Ishikawa (cell line): ENCODE data around the gene VPS51.
A peak's percentile ranks its signal among the peaks of the same experiment; 100 is the strongest.

Experiments
- CEBPB ChIP-seq: IDR thresholded peaks from 2 replicates; pipeline ENCODE4 v1.6.1; 2012
- CREB1 ChIP-seq: IDR thresholded peaks from 2 replicates; pipeline ENCODE4 v1.6.1; 2012; ENCODE audit warnings: low read depth
- EGR1 ChIP-seq: IDR thresholded peaks from 2 replicates; pipeline ENCODE4 v1.6.1; 2012
- EP300 ChIP-seq: IDR thresholded peaks from 2 replicates; pipeline ENCODE4 v1.6.1; 2012; ENCODE audit warnings: borderline replicate concordance
- FOXM1 ChIP-seq: IDR thresholded peaks from 2 replicates; pipeline ENCODE4 v1.6.1; 2012; ENCODE audit warnings: low read depth, borderline replicate concordance
- NFIC ChIP-seq: IDR thresholded peaks from 2 replicates; pipeline ENCODE4 v1.6.1; 2012
- RAD21 ChIP-seq: IDR thresholded peaks from 2 replicates; pipeline ENCODE4 v1.6.1; 2012; ENCODE audit warnings: low read depth
- TAF1 ChIP-seq: IDR thresholded peaks from 2 replicates; pipeline ENCODE4 v1.6.1; 2012; ENCODE audit warnings: low read depth, mild to moderate bottlenecking
- TCF12 ChIP-seq: IDR thresholded peaks from 2 replicates; pipeline ENCODE4 v1.6.1; 2012; ENCODE audit warnings: low read depth
- TEAD4 ChIP-seq: IDR thresholded peaks from 2 replicates; pipeline ENCODE4 v1.6.1; 2012
- YY1 ChIP-seq: IDR thresholded peaks from 2 replicates; pipeline ENCODE4 v1.6.1; 2012; ENCODE audit warnings: low read depth
- ZBTB7A ChIP-seq: IDR thresholded peaks from 2 replicates; pipeline ENCODE4 v1.6.1; 2012; ENCODE audit warnings: low read depth
- TF ChIP-seq, protein P1 (sequence below): IDR thresholded peaks from 2 replicates; pipeline ENCODE4 v1.6.1; 2012
- TF ChIP-seq, protein P2 (sequence below): IDR thresholded peaks from 2 replicates; pipeline ENCODE4 v1.6.1; 2012
- TF ChIP-seq, protein P3 (sequence below): IDR thresholded peaks from 2 replicates; pipeline ENCODE4 v1.6.1; 2012; ENCODE audit warnings: low read depth, mild to moderate bottlenecking

VPS51 gene

DNA sequence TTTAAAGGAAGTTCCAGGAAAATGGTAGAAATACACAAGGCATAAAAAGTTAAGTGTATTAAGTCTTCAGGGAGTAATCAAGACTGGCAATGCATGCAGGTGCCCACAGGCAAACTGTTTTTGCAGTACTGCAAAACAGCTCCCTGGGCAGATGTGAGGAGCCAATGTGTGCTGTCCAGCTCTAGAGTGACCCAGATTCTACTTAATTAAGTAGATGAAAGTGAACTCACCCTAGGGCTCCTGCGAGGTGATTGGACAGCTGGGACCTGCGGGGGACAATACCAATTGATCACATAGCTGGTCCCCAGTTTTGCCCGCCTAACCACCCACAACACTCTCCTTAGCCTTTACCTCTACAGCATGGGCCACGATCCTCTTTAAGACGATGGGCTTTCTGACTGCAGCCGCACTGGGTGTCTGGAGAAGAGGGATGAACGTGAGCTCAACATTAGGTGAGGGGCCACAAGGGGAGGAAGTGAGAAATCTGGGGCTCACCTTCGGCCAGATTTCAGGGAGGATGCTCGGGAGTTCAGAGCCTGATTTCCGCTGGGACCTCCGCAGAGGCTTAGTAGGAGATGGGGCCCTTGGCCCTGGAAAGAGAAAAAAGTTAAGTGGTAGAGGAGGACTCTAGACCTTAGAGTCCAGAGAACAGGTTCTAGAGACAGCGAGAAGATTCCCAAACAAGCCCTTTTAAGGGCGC lies 12.7 kb upstream of the VPS51 start:
- no peak for TF ChIP-seq EP300
- no peak for TF ChIP-seq ZBTB7A
- no peak for TF ChIP-seq CEBPB
- no peak for TF ChIP-seq NFIC
- TF ChIP-seq TEAD4: no peak
- no peak for TF ChIP-seq RAD21
- no peak for TF ChIP-seq FOXM1
- no peak for TF ChIP-seq CREB1
- TF ChIP-seq, protein P1, sequence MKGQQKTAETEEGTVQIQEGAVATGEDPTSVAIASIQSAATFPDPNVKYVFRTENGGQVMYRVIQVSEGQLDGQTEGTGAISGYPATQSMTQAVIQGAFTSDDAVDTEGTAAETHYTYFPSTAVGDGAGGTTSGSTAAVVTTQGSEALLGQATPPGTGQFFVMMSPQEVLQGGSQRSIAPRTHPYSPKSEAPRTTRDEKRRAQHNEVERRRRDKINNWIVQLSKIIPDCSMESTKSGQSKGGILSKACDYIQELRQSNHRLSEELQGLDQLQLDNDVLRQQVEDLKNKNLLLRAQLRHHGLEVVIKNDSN: no peak
- no peak for TF ChIP-seq YY1
- TF ChIP-seq TCF12: no peak

DNA sequence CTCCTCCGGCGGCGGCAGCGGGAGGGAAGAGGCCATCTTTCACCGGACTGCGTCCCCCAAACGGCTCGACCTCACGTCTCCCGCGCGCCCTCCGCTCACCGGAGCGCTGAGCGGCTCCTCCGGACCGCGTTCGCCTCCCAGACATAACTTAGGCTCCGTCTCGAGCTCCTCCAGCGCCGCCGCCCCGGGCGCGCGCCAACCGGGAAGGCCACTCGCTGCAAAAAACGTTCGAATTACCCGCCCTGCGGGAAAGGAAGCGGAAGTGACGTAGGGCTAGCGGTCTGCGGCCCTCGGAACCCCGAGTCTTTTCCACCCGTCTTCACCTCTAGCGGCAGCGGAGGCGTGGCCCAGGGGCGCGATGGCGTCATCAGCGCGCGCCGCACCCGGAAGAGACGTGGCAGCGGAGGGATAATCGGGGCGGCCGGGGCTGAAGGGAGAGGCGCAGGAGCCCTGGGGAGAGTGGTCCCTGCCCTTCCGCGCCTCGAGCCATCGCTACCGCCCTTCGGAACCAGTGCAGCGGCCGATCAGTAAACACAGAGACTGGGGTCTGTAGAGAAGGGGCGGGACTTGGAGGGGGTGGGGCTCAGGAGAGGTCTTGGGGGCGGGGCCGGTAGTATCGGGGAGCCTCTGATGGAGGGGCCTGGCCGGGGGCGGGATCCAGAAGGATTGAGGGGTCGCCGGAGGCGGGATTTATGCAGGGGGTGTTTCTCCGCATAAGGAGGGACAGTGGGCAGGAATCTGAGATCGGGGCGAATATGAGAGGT lies 12.0 kb upstream of the VPS51 start, which contains the start of the genes CDCA5 and ZFPL1:
TSS of gene CDCA5 (minus strand) at position 207 of the 764 bp plus-strand sequence. CDS start at position 145, 62 bp downstream.
TSS of gene ZFPL1 (plus strand) at position 389 of the 764 bp plus-strand sequence. CDS start 477 bp downstream, outside the sequence.
- TF ChIP-seq CEBPB (no peak), TCF12 (peak; percentile 72), CREB1 (peak; percentile 98), TAF1 (peak; percentile 78), NFIC (peak; percentile 37; the same call in 1 of the 2 replicates), TEAD4 (0 out of 2 replicates have a peak, but pooled peaks have one; percentile 18), RAD21 (no peak), EP300 (peak; percentile 62), YY1 (peak; percentile 64; the same call in 1 of the 2 replicates), ZBTB7A (peak; percentile 63; the same call in 1 of the 2 replicates), EGR1 (no peak), FOXM1 (peak; percentile 69; the same call in 1 of the 2 replicates)
- TF ChIP-seq, protein P2, sequence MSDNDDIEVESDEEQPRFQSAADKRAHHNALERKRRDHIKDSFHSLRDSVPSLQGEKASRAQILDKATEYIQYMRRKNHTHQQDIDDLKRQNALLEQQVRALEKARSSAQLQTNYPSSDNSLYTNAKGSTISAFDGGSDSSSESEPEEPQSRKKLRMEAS: peak; percentile 79
- TF ChIP-seq, protein P1: peak; percentile 37; the same call in 1 of the 2 replicates
- TF ChIP-seq, protein P3, sequence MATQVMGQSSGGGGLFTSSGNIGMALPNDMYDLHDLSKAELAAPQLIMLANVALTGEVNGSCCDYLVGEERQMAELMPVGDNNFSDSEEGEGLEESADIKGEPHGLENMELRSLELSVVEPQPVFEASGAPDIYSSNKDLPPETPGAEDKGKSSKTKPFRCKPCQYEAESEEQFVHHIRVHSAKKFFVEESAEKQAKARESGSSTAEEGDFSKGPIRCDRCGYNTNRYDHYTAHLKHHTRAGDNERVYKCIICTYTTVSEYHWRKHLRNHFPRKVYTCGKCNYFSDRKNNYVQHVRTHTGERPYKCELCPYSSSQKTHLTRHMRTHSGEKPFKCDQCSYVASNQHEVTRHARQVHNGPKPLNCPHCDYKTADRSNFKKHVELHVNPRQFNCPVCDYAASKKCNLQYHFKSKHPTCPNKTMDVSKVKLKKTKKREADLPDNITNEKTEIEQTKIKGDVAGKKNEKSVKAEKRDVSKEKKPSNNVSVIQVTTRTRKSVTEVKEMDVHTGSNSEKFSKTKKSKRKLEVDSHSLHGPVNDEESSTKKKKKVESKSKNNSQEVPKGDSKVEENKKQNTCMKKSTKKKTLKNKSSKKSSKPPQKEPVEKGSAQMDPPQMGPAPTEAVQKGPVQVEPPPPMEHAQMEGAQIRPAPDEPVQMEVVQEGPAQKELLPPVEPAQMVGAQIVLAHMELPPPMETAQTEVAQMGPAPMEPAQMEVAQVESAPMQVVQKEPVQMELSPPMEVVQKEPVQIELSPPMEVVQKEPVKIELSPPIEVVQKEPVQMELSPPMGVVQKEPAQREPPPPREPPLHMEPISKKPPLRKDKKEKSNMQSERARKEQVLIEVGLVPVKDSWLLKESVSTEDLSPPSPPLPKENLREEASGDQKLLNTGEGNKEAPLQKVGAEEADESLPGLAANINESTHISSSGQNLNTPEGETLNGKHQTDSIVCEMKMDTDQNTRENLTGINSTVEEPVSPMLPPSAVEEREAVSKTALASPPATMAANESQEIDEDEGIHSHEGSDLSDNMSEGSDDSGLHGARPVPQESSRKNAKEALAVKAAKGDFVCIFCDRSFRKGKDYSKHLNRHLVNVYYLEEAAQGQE: 0 out of 2 replicates have a peak, but pooled peaks have one; percentile 19

GRCh38 chr11:65084598-65085375 lies 11.2 kb upstream of the VPS51 start:
- TF ChIP-seq TAF1 (no peak), TEAD4 (no peak), EGR1 (no peak), RAD21 (no peak), YY1 (no peak), CEBPB (no peak), CREB1 (no peak), ZBTB7A (no peak), TCF12 (no peak), EP300 (no peak), FOXM1 (no peak), NFIC (no peak)
- TF ChIP-seq, protein P1: no peak
- TF ChIP-seq, protein P2: no peak
- TF ChIP-seq, protein P3: no peak

DNA sequence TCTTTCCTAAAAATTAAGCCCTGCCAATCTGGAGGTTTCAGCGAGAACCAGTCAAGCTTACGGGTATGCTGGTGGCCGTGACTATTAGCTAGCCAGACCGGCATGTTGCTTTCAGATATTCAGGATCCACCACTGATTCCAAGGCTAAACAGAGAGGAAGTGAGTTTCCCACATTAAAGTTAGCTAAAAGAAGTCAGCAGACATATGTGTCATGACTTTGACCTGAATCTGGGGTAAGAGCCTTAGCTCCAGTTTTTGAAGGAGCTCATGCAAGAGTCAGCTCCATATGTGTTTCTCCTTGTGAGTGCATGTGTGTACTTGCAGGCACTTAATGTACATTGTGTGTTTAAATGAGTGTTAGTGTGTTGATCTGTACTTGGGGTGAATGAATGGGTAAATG lies 10.6 kb upstream of the VPS51 start:
- TF ChIP-seq TAF1 (no peak), TCF12 (no peak), YY1 (no peak), ZBTB7A (no peak), EGR1 (no peak), CREB1 (no peak), NFIC (no peak)
- TF ChIP-seq, protein P3: no peak
- TF ChIP-seq, protein P1: no peak
- TF ChIP-seq, protein P2: no peak
